Measurements from ENCODE around the gene MERTK. TPM values are rescaled to one million over a fixed set of nuclear protein-coding genes. Genes with fewer than 3 reads are reported as not detected.
"Not testable (repeated sequence)": the region's sequence is repeated elsewhere in the genome, so short reads cannot be mapped to it uniquely, and the experiment has no call there.

Gene MERTK
- total and polyA plus RNA-seq, 9 donors: 3.2 to 6.3 (median 4.6) TPM

GRCh38 chr2:111957872-111958354, 59.5 kb downstream of the MERTK start:
- no peaks in the 10 kb centered on the region for H3K4me1 ChIP-seq (ENCODE audit: control insufficient read depth, insufficient read depth, low read length)
- H3K36me3 ChIP-seq (ENCODE audit: control insufficient read depth, insufficient read depth, low read length): no peaks in the 10 kb centered on the region
- H3K27ac ChIP-seq (ENCODE audit: low read length): no peak overlapping the region
- no peaks in the 10 kb centered on the region for H3K9me3 ChIP-seq (replicated peaks; ENCODE audit: control insufficient read depth, low read depth, low read length)
- no peak overlapping the region for H3K4me3 ChIP-seq (ENCODE audit: low read length)
- H3K27me3 ChIP-seq (ENCODE audit: control insufficient read depth, insufficient read depth, low read length): no peaks in the 10 kb centered on the region
- WGBS (ENCODE audit: insufficient coverage): 73% methylated on average over 3 of the region's 6 CpGs
- peak; percentile 54 for DNase-seq

- DNase-seq: no peak
- H3K4me3 ChIP-seq (ENCODE audit: low read length): no peak overlapping the region
- no peaks in the 10 kb centered on the region for H3K9me3 ChIP-seq (replicated peaks; ENCODE audit: control insufficient read depth, low read depth, low read length)
- H3K27ac ChIP-seq (ENCODE audit: low read length): no peak overlapping the region
- WGBS (ENCODE audit: insufficient coverage): 86% methylated on average over 1 of the region's 1 CpG
- H3K4me1 ChIP-seq (ENCODE audit: control insufficient read depth, insufficient read depth, low read length): no peaks in the 10 kb centered on the region
- no peaks in the 10 kb centered on the region for H3K27me3 ChIP-seq (ENCODE audit: control insufficient read depth, insufficient read depth, low read length)
- H3K36me3 ChIP-seq (ENCODE audit: control insufficient read depth, insufficient read depth, low read length): no peaks in the 10 kb centered on the region
Observed at GRCh38 chr2:111958901-111959300, 60.5 kb downstream of the MERTK start.

- 80% methylated on average over 1 of the region's 7 CpGs for WGBS (ENCODE audit: insufficient coverage)
- H3K9me3 ChIP-seq (replicated peaks; ENCODE audit: control insufficient read depth, low read depth, low read length): no peaks in the 10 kb centered on the region
- no peaks in the 10 kb centered on the region for H3K36me3 ChIP-seq (ENCODE audit: control insufficient read depth, insufficient read depth, low read length)
- no peak overlapping the region for H3K27ac ChIP-seq (ENCODE audit: low read length)
- no peak for DNase-seq
- H3K4me1 ChIP-seq (ENCODE audit: control insufficient read depth, insufficient read depth, low read length): peaks cover under 1% of the 10 kb centered on the region
- H3K27me3 ChIP-seq (ENCODE audit: control insufficient read depth, insufficient read depth, low read length): no peaks in the 10 kb centered on the region
- no peak overlapping the region for H3K4me3 ChIP-seq (ENCODE audit: low read length)
Observed at GRCh38 chr2:111961663-111962062, 63.3 kb downstream of the MERTK start.

GRCh38 chr2:111963086-111963485, 64.7 kb downstream of the MERTK start:
- H3K9me3 ChIP-seq (replicated peaks; ENCODE audit: control insufficient read depth, low read depth, low read length); H3K36me3 ChIP-seq (ENCODE audit: control insufficient read depth, insufficient read depth, low read length); H3K4me3 ChIP-seq (ENCODE audit: low read length); H3K27me3 ChIP-seq (ENCODE audit: control insufficient read depth, insufficient read depth, low read length); H3K27ac ChIP-seq (ENCODE audit: low read length); DNase-seq; H3K4me1 ChIP-seq (ENCODE audit: control insufficient read depth, insufficient read depth, low read length): not testable (repeated sequence)
- no CpG with 5 or more reads among the region's 9 CpGs for WGBS (ENCODE audit: insufficient coverage)

- H3K4me1 ChIP-seq (ENCODE audit: control insufficient read depth, insufficient read depth, low read length); DNase-seq; H3K27ac ChIP-seq (ENCODE audit: low read length); H3K4me3 ChIP-seq (ENCODE audit: low read length); H3K36me3 ChIP-seq (ENCODE audit: control insufficient read depth, insufficient read depth, low read length); H3K27me3 ChIP-seq (ENCODE audit: control insufficient read depth, insufficient read depth, low read length); H3K9me3 ChIP-seq (replicated peaks; ENCODE audit: control insufficient read depth, low read depth, low read length): not testable (repeated sequence)
- WGBS (ENCODE audit: insufficient coverage): no CpG with 5 or more reads among the region's 4 CpGs
Observed at GRCh38 chr2:111963508-111963907, 65.1 kb downstream of the MERTK start.

GRCh38 chr2:111965062-111965461, 66.7 kb downstream of the MERTK start:
- Histone ChIP-seq H3K4me1 (ENCODE audit: control insufficient read depth, insufficient read depth, low read length) (peaks cover 2% of the 10 kb centered on the region), H3K4me3 (ENCODE audit: low read length) (no peak overlapping the region), H3K27me3 (ENCODE audit: control insufficient read depth, insufficient read depth, low read length) (no peaks in the 10 kb centered on the region), H3K27ac (ENCODE audit: low read length) (no peak overlapping the region), H3K36me3 (ENCODE audit: control insufficient read depth, insufficient read depth, low read length) (no peaks in the 10 kb centered on the region), H3K9me3 (replicated peaks; ENCODE audit: control insufficient read depth, low read depth, low read length) (no peaks in the 10 kb centered on the region)
- DNase-seq: no peak
- WGBS (ENCODE audit: insufficient coverage): 85% methylated on average over 3 of the region's 3 CpGs

- Histone ChIP-seq H3K27me3 (ENCODE audit: control insufficient read depth, insufficient read depth, low read length) (no peaks in the 10 kb centered on the region), H3K4me3 (ENCODE audit: low read length) (no peak overlapping the region), H3K27ac (ENCODE audit: low read length) (no peak overlapping the region), H3K4me1 (ENCODE audit: control insufficient read depth, insufficient read depth, low read length) (peaks cover 2% of the 10 kb centered on the region), H3K9me3 (replicated peaks; ENCODE audit: control insufficient read depth, low read depth, low read length) (no peaks in the 10 kb centered on the region), H3K36me3 (ENCODE audit: control insufficient read depth, insufficient read depth, low read length) (no peaks in the 10 kb centered on the region)
- no peak for DNase-seq
- whole genome bisulfite sequencing (ENCODE audit: insufficient coverage): no CpG with 5 or more reads among the region's 1 CpG
Observed at GRCh38 chr2:111966241-111966640, 67.8 kb downstream of the MERTK start.

- H3K36me3 ChIP-seq (ENCODE audit: control insufficient read depth, insufficient read depth, low read length): no peaks in the 10 kb centered on the region
- no peak overlapping the region for H3K27ac ChIP-seq (ENCODE audit: low read length)
- H3K4me3 ChIP-seq (ENCODE audit: low read length): no peak overlapping the region
- 80% methylated on average over 1 of the region's 1 CpG for WGBS (ENCODE audit: insufficient coverage)
- H3K27me3 ChIP-seq (ENCODE audit: control insufficient read depth, insufficient read depth, low read length): no peaks in the 10 kb centered on the region
- H3K9me3 ChIP-seq (replicated peaks; ENCODE audit: control insufficient read depth, low read depth, low read length): no peaks in the 10 kb centered on the region
- no peak for DNase-seq
- H3K4me1 ChIP-seq (ENCODE audit: control insufficient read depth, insufficient read depth, low read length): peaks cover 2% of the 10 kb centered on the region
Observed at GRCh38 chr2:111967018-111967417, 68.6 kb downstream of the MERTK start.

- no CpG with 5 or more reads among the region's 1 CpG for WGBS (ENCODE audit: insufficient coverage)
- Histone ChIP-seq H3K4me1 (ENCODE audit: control insufficient read depth, insufficient read depth, low read length) (peaks cover 7% of the 10 kb centered on the region), H3K27me3 (ENCODE audit: control insufficient read depth, insufficient read depth, low read length) (no peaks in the 10 kb centered on the region), H3K36me3 (ENCODE audit: control insufficient read depth, insufficient read depth, low read length) (no peaks in the 10 kb centered on the region), H3K4me3 (ENCODE audit: low read length) (no peak overlapping the region), H3K9me3 (replicated peaks; ENCODE audit: control insufficient read depth, low read depth, low read length) (no peaks in the 10 kb centered on the region), H3K27ac (ENCODE audit: low read length) (no peak overlapping the region)
- DNase-seq: no peak
Observed at GRCh38 chr2:111970453-111970852, 72.0 kb downstream of the MERTK start.

GRCh38 chr2:111972955-111973565, 74.7 kb downstream of the MERTK start:
- H3K4me3 ChIP-seq (ENCODE audit: low read length): no peak overlapping the region
- peak; percentile 13 for DNase-seq
- no peaks in the 10 kb centered on the region for H3K36me3 ChIP-seq (ENCODE audit: control insufficient read depth, insufficient read depth, low read length)
- H3K27me3 ChIP-seq (ENCODE audit: control insufficient read depth, insufficient read depth, low read length): no peaks in the 10 kb centered on the region
- H3K27ac ChIP-seq (ENCODE audit: low read length): no peak overlapping the region
- WGBS (ENCODE audit: insufficient coverage): 75% methylated on average over 3 of the region's 8 CpGs
- H3K9me3 ChIP-seq (replicated peaks; ENCODE audit: control insufficient read depth, low read depth, low read length): no peaks in the 10 kb centered on the region
- H3K4me1 ChIP-seq (ENCODE audit: control insufficient read depth, insufficient read depth, low read length): peaks cover 5% of the 10 kb centered on the region

- DNase-seq: no peak
- Histone ChIP-seq H3K27ac (ENCODE audit: low read length) (no peak overlapping the region), H3K4me3 (ENCODE audit: low read length) (no peak overlapping the region), H3K4me1 (ENCODE audit: control insufficient read depth, insufficient read depth, low read length) (peaks cover 5% of the 10 kb centered on the region), H3K9me3 (replicated peaks; ENCODE audit: control insufficient read depth, low read depth, low read length) (no peaks in the 10 kb centered on the region), H3K36me3 (ENCODE audit: control insufficient read depth, insufficient read depth, low read length) (no peaks in the 10 kb centered on the region), H3K27me3 (ENCODE audit: control insufficient read depth, insufficient read depth, low read length) (no peaks in the 10 kb centered on the region)
- WGBS (ENCODE audit: insufficient coverage): no CpG with 5 or more reads among the region's 4 CpGs
Observed at GRCh38 chr2:111973701-111974100, 75.3 kb downstream of the MERTK start.
